ENCODE data around the gene ASMTL.
"Not testable (repeated sequence)": the region's sequence is repeated elsewhere in the genome, so short reads cannot be mapped to it uniquely, and the experiment has no call there.

The ASMTL gene

DNA sequence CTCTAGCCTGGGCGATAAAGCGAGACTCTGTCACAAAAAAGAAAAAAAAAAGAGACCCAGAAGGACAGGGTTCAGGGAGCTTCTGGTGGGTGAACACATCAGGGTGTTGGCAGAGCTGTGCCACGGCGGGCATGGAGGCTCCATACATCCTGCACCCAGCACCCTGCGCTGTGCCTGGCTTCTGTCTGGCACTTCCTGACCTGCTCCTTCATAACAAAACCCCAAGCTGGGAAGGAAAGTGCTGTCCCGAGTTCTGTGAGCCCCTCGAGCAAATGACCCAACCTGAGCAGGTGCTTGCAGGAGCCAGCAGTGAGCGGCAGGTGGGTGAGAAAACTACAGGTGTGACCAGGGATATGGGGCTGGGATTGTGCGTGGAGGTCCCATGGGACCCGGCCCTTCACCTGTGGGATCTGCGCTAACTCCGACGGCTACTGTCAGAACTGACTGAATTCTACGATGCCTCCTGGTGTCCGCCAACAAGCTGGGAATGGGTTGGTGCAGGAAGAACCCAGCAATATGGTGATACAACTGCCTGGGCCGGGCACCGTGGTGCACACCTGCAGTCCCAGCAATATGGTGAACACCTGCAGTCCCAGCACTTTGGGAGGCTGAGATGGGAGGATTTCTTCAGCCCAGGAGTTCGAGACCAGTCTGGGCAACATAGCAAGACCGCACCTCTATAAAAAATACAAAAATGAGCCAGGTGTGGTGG, 18.9 kb downstream of the ASMTL start:
- no peak for DNase-seq

DNA sequence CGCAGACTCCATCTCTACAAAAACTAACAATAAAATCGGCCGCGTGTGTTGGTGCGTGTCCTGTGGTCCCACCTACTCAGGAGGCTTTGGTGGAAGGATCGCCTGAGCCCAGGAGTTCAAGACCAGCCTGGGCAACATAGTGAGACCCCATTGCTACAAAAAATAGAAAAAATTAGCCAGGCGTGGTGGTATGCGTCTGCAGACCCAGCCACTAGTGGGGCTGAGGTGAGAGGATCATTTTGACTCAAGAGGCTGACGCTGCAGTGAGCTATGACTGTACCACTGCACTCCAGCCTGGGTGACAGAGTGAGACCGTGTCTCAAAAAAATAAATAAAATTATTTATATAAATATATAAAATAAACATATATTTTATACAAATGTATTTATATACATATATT, 22.3 kb downstream of the ASMTL start:
- no peak for DNase-seq

- DNase-seq: no peak
Observed at GRCh38 chrX:1427756-1428155, 25.0 kb downstream of the ASMTL start.

GRCh38 chrX:1426321-1426720, 26.4 kb downstream of the ASMTL start:
- not testable (repeated sequence) for DNase-seq

GRCh38 chrX:1425381-1425780, 27.3 kb downstream of the ASMTL start:
- no peak for DNase-seq

DNA sequence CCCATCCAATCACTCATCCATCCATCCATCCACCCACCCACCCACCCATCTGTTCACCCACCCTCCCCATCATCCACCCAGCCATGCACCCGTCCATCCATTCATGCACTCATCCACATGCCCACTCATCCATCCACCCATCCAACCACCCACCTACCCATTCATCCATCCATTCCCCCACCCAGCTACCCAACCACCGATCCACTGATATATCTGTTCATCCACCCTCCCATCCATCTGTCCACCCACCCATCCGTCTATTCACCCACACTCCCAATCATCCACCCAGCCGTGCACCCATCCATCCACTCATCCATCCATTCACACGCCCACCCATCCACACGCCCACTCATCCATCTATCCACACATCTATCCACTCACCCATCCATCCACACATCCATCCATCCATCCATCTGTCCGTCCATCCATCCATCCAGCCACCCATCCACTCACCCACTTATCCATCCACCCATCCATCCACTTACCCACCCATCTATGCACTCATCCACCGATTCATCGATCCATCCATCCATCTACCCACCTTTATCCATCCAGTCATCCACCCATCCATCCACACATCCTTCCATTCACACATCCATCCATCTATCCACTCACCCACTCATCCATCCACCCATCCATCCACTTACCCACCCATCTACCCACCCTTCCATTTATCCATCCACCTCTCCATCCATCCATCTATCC, 28.4 kb downstream of the ASMTL start:
- no peak for DNase-seq

GRCh38 chrX:1423215-1423614, 29.5 kb downstream of the ASMTL start:
- no peak for DNase-seq

- no peak for DNase-seq
Observed at GRCh38 chrX:1422135-1422465, 30.6 kb downstream of the ASMTL start.

- DNase-seq: no peak
Observed at GRCh38 chrX:1421433-1422134, 31.1 kb downstream of the ASMTL start.

DNA sequence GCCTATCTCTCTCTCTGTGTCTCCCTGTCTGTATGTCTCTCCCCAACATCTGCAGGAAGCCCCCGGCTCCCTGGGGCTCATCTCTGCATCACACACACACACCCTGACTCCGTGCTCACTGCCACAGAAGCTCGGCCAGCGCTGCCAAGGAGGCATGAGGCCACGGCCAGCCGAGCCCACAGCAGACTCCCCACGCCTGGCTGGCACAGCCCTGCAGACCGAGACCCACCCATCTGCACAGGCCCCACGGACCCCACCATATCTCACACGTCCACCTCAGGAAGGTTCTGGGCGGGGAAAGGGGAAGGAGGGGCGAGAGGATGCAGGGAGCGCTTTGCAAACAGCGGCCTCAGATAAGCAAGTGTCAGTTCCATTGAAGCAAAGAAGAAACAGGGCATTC, 32.3 kb downstream of the ASMTL start:
- no peak for DNase-seq

- DNase-seq: no peak
Observed at GRCh38 chrX:1419545-1420355, 33.0 kb downstream of the ASMTL start.

GRCh38 chrX:1418901-1419544, 33.7 kb downstream of the ASMTL start:
- no peak for DNase-seq

GRCh38 chrX:1417921-1418771, 34.6 kb downstream of the ASMTL start:
- no peak for DNase-seq

GRCh38 chrX:1416965-1417760, 35.5 kb downstream of the ASMTL start:
- DNase-seq: no peak

- DNase-seq: no peak
Observed at GRCh38 chrX:1416327-1416784, 36.4 kb downstream of the ASMTL start.

DNA sequence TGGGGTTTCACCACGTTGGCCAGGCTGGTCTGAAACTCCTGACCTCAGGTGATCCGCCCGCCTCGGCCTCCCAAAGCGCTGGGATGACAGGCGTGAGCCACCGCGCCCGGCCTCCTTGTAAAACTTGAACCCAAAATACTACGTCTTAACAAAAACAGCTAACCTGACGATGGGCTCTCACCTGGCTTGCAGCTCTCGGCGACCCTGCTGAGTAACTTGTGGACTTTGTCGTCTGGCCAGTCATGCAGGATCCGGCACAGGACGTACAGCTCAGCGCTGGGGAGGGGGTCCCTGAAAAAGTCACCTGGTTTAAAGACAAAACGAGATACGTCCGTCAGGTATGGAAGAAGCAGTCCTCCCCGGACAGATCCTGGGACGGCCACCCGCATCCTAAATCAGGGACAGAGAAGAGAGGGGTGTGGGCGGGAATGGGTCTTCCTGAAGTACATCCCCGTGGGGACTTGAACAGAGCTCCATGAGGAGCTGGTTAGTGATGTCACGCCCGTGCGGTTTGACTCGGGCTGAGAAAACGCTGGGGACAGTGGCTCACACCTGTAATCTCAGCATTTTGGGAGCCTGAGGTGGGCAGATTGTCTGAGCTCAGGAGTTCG, 40.1 kb downstream of the ASMTL start:
- DNase-seq: no peak

- no peak for DNase-seq
Observed at GRCh38 chrX:1411326-1411725, 41.4 kb downstream of the ASMTL start.

DNA sequence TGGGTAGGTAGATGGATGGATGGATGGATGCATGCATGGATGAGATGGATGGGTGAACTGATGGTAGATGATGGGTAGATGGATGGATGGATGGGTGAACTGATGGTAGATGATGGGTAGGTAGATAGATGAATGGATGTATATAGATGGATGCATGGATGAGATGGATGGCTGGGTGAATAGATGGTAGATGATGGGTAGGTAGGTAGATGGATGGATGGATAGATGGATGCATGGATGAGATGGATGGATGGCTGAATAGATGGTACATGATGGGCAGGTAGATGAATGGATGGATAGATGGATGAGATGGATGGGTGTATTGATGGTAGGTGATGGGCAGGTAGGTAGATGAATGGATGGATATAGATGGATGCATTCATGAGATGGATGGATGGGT, 45.7 kb downstream of the ASMTL start:
- no peak for DNase-seq

DNA sequence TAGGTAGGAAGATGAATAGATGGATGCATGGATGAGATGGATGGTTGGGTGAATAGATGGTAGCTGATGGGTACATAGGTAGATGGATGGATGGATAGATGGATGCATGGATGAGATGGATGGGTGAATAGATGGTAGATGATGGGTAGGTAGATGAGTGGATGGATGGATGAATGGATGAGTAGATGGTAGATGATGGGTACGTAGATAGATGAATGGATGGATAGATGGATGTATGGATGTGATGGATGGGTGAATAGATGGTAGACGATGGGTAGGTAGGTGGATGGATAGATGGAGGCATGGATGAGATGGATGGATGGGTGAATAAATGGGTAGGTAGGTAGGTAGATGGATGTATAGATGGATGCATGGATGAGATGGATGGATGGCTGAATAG, 46.9 kb downstream of the ASMTL start:
- not testable (repeated sequence) for DNase-seq

- not testable (repeated sequence) for DNase-seq
Observed at GRCh38 chrX:1403867-1404266, 48.8 kb downstream of the ASMTL start.

Measured in DMS79 treated with DMSO at 0.1 percent for 48 hours (cell line).